A549 (cell line): ENCODE results near the gene NFKBIE.

ENCODE experiments used
- JUNB ChIP-seq: fragments of >200 bp; sonication (Bioruptor Twin); formaldehyde crosslinking; IDR thresholded peaks from 2 replicates; pipeline ENCODE4 v1.6.1; 2016
- MAFK ChIP-seq: fragments of 450-650 bp; IDR thresholded peaks from 2 replicates; pipeline ENCODE4 v1.6.1; 2014; ENCODE audit not compliant: partially characterized antibody
- MAZ ChIP-seq: fragments of 150-350 bp; IDR thresholded peaks from 2 replicates; pipeline ENCODE4 v1.6.1; 2014; ENCODE audit warnings: antibody characterized with exemption, low read depth, low read length, borderline replicate concordance
- RAD21 ChIP-seq, 2 experiments: fragments of >200 bp in 1 of 2; sonication (Bioruptor Twin) in 1 of 2; formaldehyde crosslinking in 1 of 2; IDR thresholded peaks in 1 of 2; conservative IDR thresholded peaks in 1 of 2; 2 replicates in 1 of 2; 3 replicates in 1 of 2; pipeline ENCODE4 v1.6.1; 2012 to 2018; ENCODE audit warnings: inconsistent platforms in 1 of 2
- TF ChIP-seq, protein P1 (sequence below): fragments of >200 bp; sonication (Bioruptor Twin); formaldehyde crosslinking; IDR thresholded peaks from 3 replicates; pipeline ENCODE4 v1.5.1; 2016

DNA sequence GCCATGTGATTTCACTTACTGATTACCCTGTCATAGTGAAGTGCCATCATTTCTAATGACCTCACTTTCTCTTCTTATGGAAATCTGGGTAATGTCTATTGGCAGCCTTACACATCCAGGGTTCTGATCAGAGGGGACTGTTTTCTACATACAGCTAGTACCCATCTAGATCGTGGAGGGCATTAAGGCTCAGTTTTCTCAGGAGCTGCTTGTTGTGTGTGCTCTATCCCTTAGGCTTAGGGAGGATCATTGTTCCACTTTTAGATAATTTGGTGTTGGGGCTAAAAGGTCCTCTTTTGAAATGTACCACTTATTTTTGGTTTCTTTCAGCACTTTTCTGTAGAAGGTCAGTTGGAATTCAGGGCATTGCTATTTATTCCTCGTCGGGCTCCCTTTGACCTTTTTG is 14.6 kb downstream of the NFKBIE start:
- TF ChIP-seq, protein P1, sequence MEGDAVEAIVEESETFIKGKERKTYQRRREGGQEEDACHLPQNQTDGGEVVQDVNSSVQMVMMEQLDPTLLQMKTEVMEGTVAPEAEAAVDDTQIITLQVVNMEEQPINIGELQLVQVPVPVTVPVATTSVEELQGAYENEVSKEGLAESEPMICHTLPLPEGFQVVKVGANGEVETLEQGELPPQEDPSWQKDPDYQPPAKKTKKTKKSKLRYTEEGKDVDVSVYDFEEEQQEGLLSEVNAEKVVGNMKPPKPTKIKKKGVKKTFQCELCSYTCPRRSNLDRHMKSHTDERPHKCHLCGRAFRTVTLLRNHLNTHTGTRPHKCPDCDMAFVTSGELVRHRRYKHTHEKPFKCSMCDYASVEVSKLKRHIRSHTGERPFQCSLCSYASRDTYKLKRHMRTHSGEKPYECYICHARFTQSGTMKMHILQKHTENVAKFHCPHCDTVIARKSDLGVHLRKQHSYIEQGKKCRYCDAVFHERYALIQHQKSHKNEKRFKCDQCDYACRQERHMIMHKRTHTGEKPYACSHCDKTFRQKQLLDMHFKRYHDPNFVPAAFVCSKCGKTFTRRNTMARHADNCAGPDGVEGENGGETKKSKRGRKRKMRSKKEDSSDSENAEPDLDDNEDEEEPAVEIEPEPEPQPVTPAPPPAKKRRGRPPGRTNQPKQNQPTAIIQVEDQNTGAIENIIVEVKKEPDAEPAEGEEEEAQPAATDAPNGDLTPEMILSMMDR: no peak
- no peak for TF ChIP-seq MAFK
- TF ChIP-seq RAD21 (conservative IDR thresholded peaks at IDR 0.05 in 1 of 2, IDR thresholded peaks at IDR 0.05 in 1 of 2): no peak
- no peak for TF ChIP-seq MAZ
- TF ChIP-seq JUNB: no peak
